Measurements from ENCODE around the gene SPSB1. TPM values are rescaled to one million over a fixed set of nuclear protein-coding genes. Genes with fewer than 3 reads are reported as not detected.

The SPSB1 gene
- total and polyA plus RNA-seq, 2 experiments from 2014 or later, result 13.5 to 22.7 TPM

GRCh38 chr1:9362488-9362887 lies 69.8 kb downstream of the SPSB1 start:
- Histone ChIP-seq H3K27ac (no peak overlapping the region), H3K9ac (no peak overlapping the region), H3K9me2 (ENCODE audit: insufficient read depth) (no peaks in the 10 kb centered on the region), H3K9me3 (ENCODE audit: low read depth) (no peaks in the 10 kb centered on the region), H3K4me1 (ENCODE audit: insufficient read depth) (no peaks in the 10 kb centered on the region), H3K4me2 (ENCODE audit: unreplicated experiment) (no peak overlapping the region), H3F3A (ENCODE audit: insufficient read depth) (no peaks in the 10 kb centered on the region), H3K79me2 (ENCODE audit: insufficient read depth) (peaks cover 78% of the 10 kb centered on the region), H3K27me3 (replicated peaks; ENCODE audit: insufficient read depth) (no peaks in the 10 kb centered on the region), H2AFZ (no peak overlapping the region), H3K4me3 (no peak overlapping the region), H4K20me1 (ENCODE audit: insufficient read depth) (no peaks in the 10 kb centered on the region), H3K36me3 (ENCODE audit: low read depth) (no peaks in the 10 kb centered on the region)
- DNase-seq, result no peak
- TF ChIP-seq EZH2 (IDR thresholded peaks at IDR 0.05; ENCODE audit: insufficient read depth, poor library complexity, severe bottlenecking) (no peak), EZH2phosphoT487 (IDR thresholded peaks at IDR 0.05; ENCODE audit: insufficient read depth, low read depth) (no peak)
- in situ Hi-C loops (cut with MboI), result no loop called here
- WGBS, 2 experiments (ENCODE audit: low coverage in 1 of 2, low lambda C conversion rate in 2 of 2, missing lambda C conversion rate in 2 of 2), result 91 to 95% methylated on average over 12 of the region's 12 CpGs

- no peaks in the 10 kb centered on the region for H3K9me3 ChIP-seq (ENCODE audit: low read depth)
- H3K36me3 ChIP-seq (ENCODE audit: low read depth), result no peaks in the 10 kb centered on the region
- H3K4me1 ChIP-seq (ENCODE audit: insufficient read depth), result no peaks in the 10 kb centered on the region
- H4K20me1 ChIP-seq (ENCODE audit: insufficient read depth), result no peaks in the 10 kb centered on the region
- no peak overlapping the region for H3K4me3 ChIP-seq
- H3F3A ChIP-seq (ENCODE audit: insufficient read depth), result no peaks in the 10 kb centered on the region
- H3K4me2 ChIP-seq (ENCODE audit: unreplicated experiment), result no peak overlapping the region
- H3K9me2 ChIP-seq (ENCODE audit: insufficient read depth), result no peaks in the 10 kb centered on the region
- TF ChIP-seq EZH2 (IDR thresholded peaks at IDR 0.05; ENCODE audit: insufficient read depth, poor library complexity, severe bottlenecking) (no peak), EZH2phosphoT487 (IDR thresholded peaks at IDR 0.05; ENCODE audit: insufficient read depth, low read depth) (no peak)
- no peak for DNase-seq
- WGBS, 2 experiments (ENCODE audit: low coverage in 1 of 2, low lambda C conversion rate in 2 of 2, missing lambda C conversion rate in 2 of 2), result 84 to 96% methylated on average over 8 of the region's 8 CpGs
- H3K27ac ChIP-seq, result no peak overlapping the region
- no peak overlapping the region for H2AFZ ChIP-seq
- H3K27me3 ChIP-seq (replicated peaks; ENCODE audit: insufficient read depth), result no peaks in the 10 kb centered on the region
- peaks cover 73% of the 10 kb centered on the region for H3K79me2 ChIP-seq (ENCODE audit: insufficient read depth)
- no peak overlapping the region for H3K9ac ChIP-seq
- in situ Hi-C loops (cut with MboI), result no loop called here
Measured at GRCh38 chr1:9363061-9363471, 70.4 kb downstream of the SPSB1 start.

- in situ Hi-C loops (cut with MboI), result no loop called here
- H3F3A ChIP-seq (ENCODE audit: insufficient read depth), result no peaks in the 10 kb centered on the region
- H3K4me3 ChIP-seq, result no peak overlapping the region
- no peak overlapping the region for H3K27ac ChIP-seq
- WGBS, 2 experiments (ENCODE audit: low coverage in 1 of 2, low lambda C conversion rate in 2 of 2, missing lambda C conversion rate in 2 of 2), result 87 to 92% methylated on average over 8 of the region's 8 CpGs
- TF ChIP-seq EZH2 (IDR thresholded peaks at IDR 0.05; ENCODE audit: insufficient read depth, poor library complexity, severe bottlenecking), result no peak
- no peak for TF ChIP-seq EZH2phosphoT487 (IDR thresholded peaks at IDR 0.05; ENCODE audit: insufficient read depth, low read depth)
- no peaks in the 10 kb centered on the region for H4K20me1 ChIP-seq (ENCODE audit: insufficient read depth)
- H3K4me1 ChIP-seq (ENCODE audit: insufficient read depth), result no peaks in the 10 kb centered on the region
- no peak for DNase-seq
- no peaks in the 10 kb centered on the region for H3K27me3 ChIP-seq (replicated peaks; ENCODE audit: insufficient read depth)
- H3K9ac ChIP-seq, result no peak overlapping the region
- H2AFZ ChIP-seq, result no peak overlapping the region
- no peaks in the 10 kb centered on the region for H3K9me2 ChIP-seq (ENCODE audit: insufficient read depth)
- H3K4me2 ChIP-seq (ENCODE audit: unreplicated experiment), result no peak overlapping the region
- peaks cover 47% of the 10 kb centered on the region for H3K79me2 ChIP-seq (ENCODE audit: insufficient read depth)
- no peaks in the 10 kb centered on the region for H3K9me3 ChIP-seq (ENCODE audit: low read depth)
- H3K36me3 ChIP-seq (ENCODE audit: low read depth), result no peaks in the 10 kb centered on the region
Measured at GRCh38 chr1:9366298-9366697, 73.6 kb downstream of the SPSB1 start.

- no peaks in the 10 kb centered on the region for H3K36me3 ChIP-seq (ENCODE audit: low read depth)
- H3K4me2 ChIP-seq (ENCODE audit: unreplicated experiment), result no peak overlapping the region
- no peak for DNase-seq
- H3K4me3 ChIP-seq, result no peak overlapping the region
- H3K9me2 ChIP-seq (ENCODE audit: insufficient read depth), result no peaks in the 10 kb centered on the region
- no peaks in the 10 kb centered on the region for H3K4me1 ChIP-seq (ENCODE audit: insufficient read depth)
- H3K9me3 ChIP-seq (ENCODE audit: low read depth), result no peaks in the 10 kb centered on the region
- no peak overlapping the region for H3K27ac ChIP-seq
- in situ Hi-C loops (cut with MboI), result no loop called here
- WGBS, 2 experiments (ENCODE audit: low coverage in 1 of 2, low lambda C conversion rate in 2 of 2, missing lambda C conversion rate in 2 of 2), result 95% methylated on average over 30 to 34 of the region's 34 CpGs
- no peaks in the 10 kb centered on the region for H3K27me3 ChIP-seq (replicated peaks; ENCODE audit: insufficient read depth)
- no peaks in the 10 kb centered on the region for H4K20me1 ChIP-seq (ENCODE audit: insufficient read depth)
- no peaks in the 10 kb centered on the region for H3F3A ChIP-seq (ENCODE audit: insufficient read depth)
- TF ChIP-seq EZH2 (IDR thresholded peaks at IDR 0.05; ENCODE audit: insufficient read depth, poor library complexity, severe bottlenecking) (no peak), EZH2phosphoT487 (IDR thresholded peaks at IDR 0.05; ENCODE audit: insufficient read depth, low read depth) (no peak)
- H3K79me2 ChIP-seq (ENCODE audit: insufficient read depth), result peaks cover 47% of the 10 kb centered on the region
- H3K9ac ChIP-seq, result no peak overlapping the region
- H2AFZ ChIP-seq, result no peak overlapping the region
Measured at GRCh38 chr1:9366943-9367780, 74.5 kb downstream of the SPSB1 start.
